Karpas-422 (cell line): ENCODE results near the gene GOLPH3L. TPM values are rescaled to one million over a fixed set of nuclear protein-coding genes. Genes with fewer than 3 reads are reported as not detected.
"Not testable (repeated sequence)": the region's sequence is repeated elsewhere in the genome, so short reads cannot be mapped to it uniquely, and the experiment has no call there.

Experiments
- DNase-seq: peaks from one replicate; pipeline ENCODE4 v3.0.0-alpha.2; 2015
- H2AFZ ChIP-seq: fragments of 200-600 bp; sonication (generic); 2 replicates; pipeline ENCODE4 v1.6.1; 2014; ENCODE audit warnings: antibody characterized with exemption, low read length, mixed read lengths
- H3K27ac ChIP-seq: fragments of 200-600 bp; sonication (generic); 2 replicates; pipeline ENCODE4 v1.5.1; 2014; ENCODE audit warnings: mild to moderate bottlenecking, low read length, moderate library complexity
- H3K27me3 ChIP-seq: fragments of 200-600 bp; sonication (generic); 2 replicates; pipeline ENCODE4 v1.6.1; 2014; ENCODE audit warnings: low read length, mixed read lengths
- H3K36me3 ChIP-seq: fragments of 200-600 bp; sonication (generic); 2 replicates; pipeline ENCODE4 v1.6.1; 2014; ENCODE audit warnings: low read length, mixed read lengths; ENCODE audit not compliant: insufficient read depth
- H3K4me1 ChIP-seq: fragments of 200-600 bp; sonication (generic); 2 replicates; pipeline ENCODE4 v1.6.1; 2014; ENCODE audit warnings: mild to moderate bottlenecking, low read length, mixed read lengths
- H3K4me2 ChIP-seq: fragments of 200-600 bp; sonication (generic); 2 replicates; pipeline ENCODE4 v1.6.1; 2014; ENCODE audit warnings: low read length, low read depth, mild to moderate bottlenecking; ENCODE audit not compliant: poor library complexity, severe bottlenecking
- H3K4me3 ChIP-seq: fragments of 200-600 bp; sonication (generic); 2 replicates; pipeline ENCODE4 v1.5.1; 2014; ENCODE audit warnings: mild to moderate bottlenecking, antibody characterized with exemption, low read length, mixed read lengths
- H3K79me2 ChIP-seq: fragments of 200-600 bp; sonication (generic); 2 replicates; pipeline ENCODE4 v1.6.1; 2014; ENCODE audit warnings: mild to moderate bottlenecking, low read length, mixed read lengths
- H3K9ac ChIP-seq: fragments of 200-600 bp; sonication (generic); 2 replicates; pipeline ENCODE4 v1.6.0; 2014; ENCODE audit warnings: low read length
- H3K9me2 ChIP-seq: fragments of 200-600 bp; sonication (generic), shearing (Covaris generic); replicated peaks from 2 replicates; pipeline ENCODE4 v1.6.0; 2014; ENCODE audit warnings: mild to moderate bottlenecking, low read length, moderate library complexity; ENCODE audit not compliant: insufficient read depth
- H3K9me3 ChIP-seq: fragments of 300-700, 200-600 bp; sonication (generic); 2 replicates; pipeline ENCODE4 v1.6.1; 2014; ENCODE audit warnings: low read length, mixed read lengths
- H4K20me1 ChIP-seq: fragments of 200-600 bp; sonication (generic); 2 replicates; pipeline ENCODE4 v1.6.1; 2014; ENCODE audit warnings: mild to moderate bottlenecking, antibody characterized with exemption, low read length, low read depth; ENCODE audit not compliant: insufficient read depth
- total RNA-seq: library from RNA; depleted of rRNA; stranded (reverse); fragments of >200 nt; shearing (Covaris generic); gene quantifications from 2 replicates; pipeline ENCODE4 v1.2.3, GENCODE V29; 2014; ENCODE audit warnings: low replicate concordance

The GOLPH3L gene
- total RNA-seq, 1 experiment from 2014 or later = 28.1 TPM

DNA sequence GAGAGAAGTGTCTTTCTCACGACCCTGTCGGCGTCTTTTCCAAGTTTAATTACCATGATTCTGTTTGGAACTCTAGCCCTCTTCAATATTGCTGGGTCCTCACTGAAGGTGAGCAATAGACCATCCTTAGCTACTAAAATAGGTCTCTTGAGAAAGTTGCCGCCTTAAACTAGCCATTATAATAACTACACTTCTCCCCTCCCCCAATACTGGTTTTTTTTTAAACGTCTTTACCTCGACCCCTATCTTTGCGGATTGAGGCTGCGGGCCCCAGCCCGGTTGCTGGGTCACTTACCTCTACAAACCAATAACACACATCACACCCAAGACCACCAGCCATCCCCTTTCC lies 68.2 kb downstream of the GOLPH3L start:
- Histone ChIP-seq H3K4me3 (peak overlapping the region; percentile 73), H3K79me2 (peaks cover 41% of the 10 kb centered on the region), H3K9me3 (no peaks in the 10 kb centered on the region), H3K4me1 (peaks cover 52% of the 10 kb centered on the region), H3K4me2 (peak overlapping the region; percentile 92), H4K20me1 (no peaks in the 10 kb centered on the region; the same call in 1 of the 2 replicates), H3K27ac (peak overlapping the region; percentile 67), H3K9me2 (no peaks in the 10 kb centered on the region), H3K36me3 (peaks cover 23% of the 10 kb centered on the region), H3K27me3 (no peaks in the 10 kb centered on the region), H3K9ac (peak overlapping the region; percentile 72), H2AFZ (no peak overlapping the region)
- no peak for DNase-seq

DNA sequence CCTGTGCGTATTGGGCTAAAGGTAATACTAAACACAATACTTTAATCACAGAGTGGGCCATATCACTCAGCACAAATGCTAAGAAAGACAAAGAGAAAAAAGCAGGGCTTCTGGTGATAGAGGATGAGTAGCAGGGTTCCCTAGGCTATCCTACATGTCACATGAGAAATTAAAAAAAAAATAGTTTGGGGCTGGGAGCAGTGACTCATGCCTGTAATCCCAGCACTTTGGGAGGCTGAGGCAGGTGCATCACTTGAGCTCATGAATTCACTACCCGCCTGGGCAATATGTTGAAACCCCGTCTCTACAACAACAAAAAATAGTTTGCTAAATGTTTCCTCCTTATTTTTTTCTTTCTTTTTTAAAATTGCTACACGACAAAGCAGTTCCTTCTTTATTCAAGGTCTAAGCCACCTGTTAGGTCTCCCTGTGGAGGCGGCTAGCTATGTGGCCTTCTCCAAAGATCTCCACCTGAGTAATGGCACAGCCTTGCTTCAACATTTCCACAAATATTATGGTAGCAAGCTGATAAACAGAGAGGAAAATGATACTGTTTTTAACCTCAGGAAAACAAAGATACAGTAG lies 69.0 kb downstream of the GOLPH3L start:
- Histone ChIP-seq H3K4me1 (peaks cover 48% of the 10 kb centered on the region), H3K9me2 (no peaks in the 10 kb centered on the region), H3K9ac (peak overlapping the region; percentile 72), H2AFZ (no peak overlapping the region), H3K27me3 (no peaks in the 10 kb centered on the region), H4K20me1 (no peaks in the 10 kb centered on the region; the same call in 1 of the 2 replicates), H3K4me3 (peak overlapping the region; percentile 73), H3K27ac (peak overlapping the region; percentile 67), H3K4me2 (peak overlapping the region; percentile 92), H3K9me3 (no peaks in the 10 kb centered on the region), H3K36me3 (peaks cover 24% of the 10 kb centered on the region), H3K79me2 (peaks cover 41% of the 10 kb centered on the region)
- no peak for DNase-seq

DNA sequence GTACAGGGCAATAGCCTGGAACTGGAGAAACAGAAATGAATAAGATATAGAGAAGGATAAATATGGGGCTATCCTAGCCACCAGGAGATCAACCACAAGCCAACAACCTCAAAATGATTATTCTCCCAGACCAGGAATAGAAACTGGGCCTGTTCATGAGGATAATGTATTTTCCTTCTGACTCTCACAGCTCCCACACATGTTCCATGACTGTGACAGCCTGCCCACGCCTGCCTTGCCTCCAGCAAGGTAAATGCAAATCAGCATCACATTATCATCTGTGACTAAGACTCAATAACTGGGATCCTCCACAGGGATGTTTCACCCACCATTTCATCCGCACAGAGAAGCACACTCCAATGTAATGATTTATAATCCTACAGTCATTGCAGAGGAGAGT lies 70.8 kb downstream of the GOLPH3L start:
- H3K4me1 ChIP-seq = peaks cover 58% of the 10 kb centered on the region
- no peaks in the 10 kb centered on the region; the same call in 1 of the 2 replicates for H4K20me1 ChIP-seq
- no peaks in the 10 kb centered on the region for H3K27me3 ChIP-seq
- no peaks in the 10 kb centered on the region for H3K9me2 ChIP-seq
- peaks cover 24% of the 10 kb centered on the region for H3K36me3 ChIP-seq
- no peaks in the 10 kb centered on the region for H3K9me3 ChIP-seq
- H2AFZ ChIP-seq = no peak overlapping the region
- no peak overlapping the region for H3K9ac ChIP-seq
- peaks cover 41% of the 10 kb centered on the region for H3K79me2 ChIP-seq
- no peak for DNase-seq
- no peak overlapping the region for H3K4me3 ChIP-seq
- H3K27ac ChIP-seq = no peak overlapping the region
- H3K4me2 ChIP-seq = no peak overlapping the region

DNA sequence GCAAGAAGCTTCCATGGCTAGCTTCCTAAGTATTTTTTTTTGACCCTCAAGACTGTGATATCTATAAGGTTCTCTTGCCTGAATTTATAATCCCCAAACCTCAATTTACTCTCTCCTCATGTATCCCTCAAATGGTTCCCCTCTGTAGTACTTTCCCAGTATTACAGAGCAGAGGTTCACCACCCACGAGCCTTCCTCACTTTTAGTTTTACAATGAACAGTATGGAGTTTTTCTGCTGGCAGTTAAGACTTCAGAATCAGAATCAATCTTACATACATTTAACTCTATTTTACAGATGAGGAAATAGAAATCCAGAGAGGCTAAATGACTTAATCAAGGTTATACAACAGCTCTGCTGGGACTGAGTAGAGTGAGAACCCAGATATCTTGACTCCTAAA lies 72.4 kb downstream of the GOLPH3L start:
- H3K9me2 ChIP-seq, H3K27me3 ChIP-seq, H4K20me1 ChIP-seq, H2AFZ ChIP-seq, H3K4me2 ChIP-seq, DNase-seq, H3K27ac ChIP-seq, H3K4me3 ChIP-seq, H3K9me3 ChIP-seq, H3K9ac ChIP-seq: not testable (repeated sequence)
- peaks cover 56% of the 10 kb centered on the region for H3K4me1 ChIP-seq
- peaks cover 30% of the 10 kb centered on the region for H3K79me2 ChIP-seq
- peaks cover 37% of the 10 kb centered on the region for H3K36me3 ChIP-seq

DNA sequence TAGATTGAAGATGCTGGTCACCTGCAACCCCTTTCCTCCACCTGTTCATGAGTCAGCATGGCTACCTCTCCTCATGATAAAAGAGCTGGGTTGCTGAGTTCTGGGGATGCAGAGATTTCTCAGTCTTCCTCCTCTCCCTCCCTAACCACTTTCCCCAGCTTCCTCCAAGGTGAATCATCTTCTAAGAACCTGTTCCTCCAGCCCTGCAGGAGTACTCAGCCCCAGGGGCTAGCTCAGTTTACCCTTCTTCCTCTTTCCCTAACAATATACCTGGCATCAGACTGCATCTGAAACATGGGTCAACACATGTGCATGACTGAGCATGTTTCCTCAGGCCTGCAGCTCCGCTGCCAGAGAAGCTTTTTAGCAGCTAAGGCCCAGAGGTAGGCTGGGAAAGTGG lies 72.8 kb downstream of the GOLPH3L start:
- not testable (repeated sequence) for H3K9me3 ChIP-seq, DNase-seq, H4K20me1 ChIP-seq, H3K4me3 ChIP-seq, H3K9me2 ChIP-seq, H2AFZ ChIP-seq, H3K27me3 ChIP-seq, H3K27ac ChIP-seq, H3K4me2 ChIP-seq, H3K9ac ChIP-seq
- Histone ChIP-seq H3K4me1 (peaks cover 56% of the 10 kb centered on the region), H3K36me3 (peaks cover 41% of the 10 kb centered on the region), H3K79me2 (peaks cover 30% of the 10 kb centered on the region)

DNA sequence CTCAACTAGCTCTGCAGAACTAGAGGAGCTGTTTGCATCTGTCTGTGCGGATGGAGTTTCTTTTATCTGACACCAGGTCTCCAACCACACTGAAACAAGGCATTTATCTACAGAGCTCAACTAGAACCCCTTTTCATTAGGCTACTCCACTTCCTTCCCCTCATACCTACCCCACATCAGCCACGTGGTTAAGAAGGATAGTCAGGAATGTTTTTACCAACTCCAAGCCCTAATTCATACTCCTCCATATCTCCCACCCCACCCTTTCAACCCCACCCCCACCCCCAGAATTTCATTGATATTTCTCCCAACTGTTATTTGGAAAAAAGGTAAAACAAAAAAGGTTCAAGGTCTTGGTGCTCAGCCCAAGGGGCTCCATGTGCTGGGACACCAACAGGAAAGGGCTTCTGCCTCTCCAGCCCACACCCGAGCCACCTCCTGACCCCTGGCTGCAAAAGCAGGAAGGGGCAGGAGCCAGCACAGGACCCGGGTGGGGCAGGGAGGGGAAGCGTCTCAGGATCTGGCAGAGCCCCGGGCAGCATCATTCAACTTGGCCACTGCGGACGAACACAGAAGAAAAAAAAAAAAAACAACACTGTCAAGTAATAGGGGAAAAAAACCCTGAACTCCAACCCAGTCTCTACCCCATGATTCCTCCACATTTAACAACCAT lies 74.5 kb downstream of the GOLPH3L start:
- Histone ChIP-seq H3K4me1 (peaks cover 45% of the 10 kb centered on the region), H2AFZ (no peak overlapping the region), H3K27me3 (no peaks in the 10 kb centered on the region), H3K4me3 (no peak overlapping the region), H3K27ac (peak overlapping the region; percentile 69), H3K79me2 (peaks cover 15% of the 10 kb centered on the region), H3K4me2 (no peak overlapping the region), H4K20me1 (no peaks in the 10 kb centered on the region), H3K9me3 (no peaks in the 10 kb centered on the region), H3K9ac (no peak overlapping the region), H3K9me2 (no peaks in the 10 kb centered on the region), H3K36me3 (peaks cover 41% of the 10 kb centered on the region)
- no peak for DNase-seq

DNA sequence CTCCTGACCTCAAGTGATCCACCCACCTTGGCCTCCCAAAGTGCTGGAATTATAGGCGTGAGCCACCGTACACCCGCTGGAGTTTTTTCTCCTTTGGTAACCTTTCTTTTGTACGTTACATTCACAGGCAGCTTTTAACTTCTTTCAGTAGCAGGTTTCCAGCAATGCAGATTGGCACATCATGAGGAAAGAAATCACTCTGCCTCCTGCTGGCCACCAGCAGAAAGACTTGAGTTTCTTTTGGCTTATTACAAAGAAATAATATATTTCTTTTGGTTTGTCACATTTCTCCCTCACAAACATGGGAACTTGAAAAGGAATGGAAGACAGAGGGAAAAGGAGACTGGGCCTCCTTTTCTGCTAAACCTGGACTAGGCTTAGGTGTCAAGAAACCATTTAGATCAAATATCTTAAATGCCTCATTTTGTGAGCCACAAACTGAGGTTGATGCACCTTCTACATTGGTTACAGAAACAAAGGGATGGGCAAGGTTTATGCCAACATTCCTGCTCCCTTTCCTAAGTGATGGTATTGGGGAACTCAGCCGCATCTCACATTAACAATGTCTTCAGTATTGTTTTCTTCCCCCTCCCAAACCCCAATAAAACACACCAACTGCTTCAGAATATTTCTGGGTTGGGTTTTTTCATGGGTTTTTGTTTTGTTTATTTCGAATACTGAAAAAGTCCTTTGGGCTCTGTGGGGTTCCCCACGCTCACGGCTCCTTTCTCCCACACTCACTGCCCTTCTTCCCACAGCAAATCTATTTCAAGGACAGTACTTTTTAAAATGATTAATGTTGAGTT lies 75.3 kb downstream of the GOLPH3L start:
- peak overlapping the region; percentile 69 for H3K27ac ChIP-seq
- no peak overlapping the region for H3K4me3 ChIP-seq

DNA sequence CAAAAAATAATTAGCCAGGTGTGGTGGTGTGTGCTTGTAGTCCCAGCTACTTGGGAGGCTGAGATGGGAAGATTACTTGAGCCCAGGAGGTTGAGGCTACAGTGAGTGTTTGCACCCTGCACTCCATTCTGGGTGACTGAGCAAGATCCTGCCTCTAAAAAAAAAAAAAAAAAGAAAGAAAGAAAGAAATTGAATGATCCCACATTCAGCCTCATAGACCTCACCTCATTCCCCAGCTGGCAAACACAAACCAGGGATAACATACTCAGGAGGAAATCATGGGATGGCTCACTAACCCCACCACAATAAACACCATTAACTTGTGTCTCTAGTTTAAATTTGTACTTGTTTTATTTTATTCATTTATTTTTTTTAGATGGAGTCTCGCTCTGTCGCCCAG lies 76.0 kb downstream of the GOLPH3L start:
- Histone ChIP-seq H3K27me3 (no peaks in the 10 kb centered on the region), H2AFZ (no peak overlapping the region), H3K4me2 (no peak overlapping the region), H3K27ac (peak overlapping the region; percentile 50), H4K20me1 (no peaks in the 10 kb centered on the region), H3K4me3 (no peak overlapping the region), H3K9ac (no peak overlapping the region), H3K9me3 (no peaks in the 10 kb centered on the region), H3K36me3 (peaks cover 34% of the 10 kb centered on the region; the same call in 1 of the 2 replicates), H3K79me2 (peaks cover 2% of the 10 kb centered on the region), H3K9me2 (no peaks in the 10 kb centered on the region), H3K4me1 (peaks cover 33% of the 10 kb centered on the region)
- no peak for DNase-seq

More for the DNA sequence above, 75.3 kb downstream of the GOLPH3L start:
- no peak overlapping the region for H2AFZ ChIP-seq
- H3K4me2 ChIP-seq = no peak overlapping the region
- H3K9me3 ChIP-seq = no peaks in the 10 kb centered on the region
- peaks cover 8% of the 10 kb centered on the region for H3K79me2 ChIP-seq
- no peaks in the 10 kb centered on the region for H3K27me3 ChIP-seq
- peaks cover 39% of the 10 kb centered on the region for H3K36me3 ChIP-seq
- no peaks in the 10 kb centered on the region for H3K9me2 ChIP-seq
- DNase-seq = peak; percentile 85
- H3K9ac ChIP-seq = no peak overlapping the region
- peaks cover 38% of the 10 kb centered on the region for H3K4me1 ChIP-seq
- H4K20me1 ChIP-seq = no peaks in the 10 kb centered on the region
